ENCODE data around the gene SCN2A. TPM values are rescaled to one million over a fixed set of nuclear protein-coding genes. Genes with fewer than 3 reads are reported as not detected.

Gene SCN2A
- polyA plus RNA-seq, 1 donor (not counting 4 experiments of a cell fraction or from before 2014, with no cell fraction given), result 1.0 TPM

- FAIRE-seq (no peak), DNase-seq (ENCODE audit: low read depth, low spot score) (no peak)
- Histone ChIP-seq H3K36me3 (ENCODE audit: control insufficient read depth in 2 of 2, extremely low read depth in 1 of 2, insufficient read depth in 2 of 2, low read length in 2 of 2) (no peaks in the 10 kb centered on the region), H2AFZ (ENCODE audit: control insufficient read depth, low read length) (no peak overlapping the region), H3K4me1 (ENCODE audit: control insufficient read depth, extremely low read depth, insufficient read depth, low read length) (peaks cover 8% of the 10 kb centered on the region), H4K20me1 (ENCODE audit: control insufficient read depth, extremely low read depth, insufficient read depth, low read length) (no peaks in the 10 kb centered on the region), H3K4me3 (ENCODE audit: control insufficient read depth in 2 of 3, extremely low read depth in 1 of 3, insufficient read depth in 2 of 3, low read depth in 1 of 3, low read length in 3 of 3) (no peak overlapping the region), H3K9me3 (ENCODE audit: control insufficient read depth, low read depth, low read length) (no peaks in the 10 kb centered on the region), H3K4me2 (ENCODE audit: control insufficient read depth, extremely low read depth, insufficient read depth, low read depth, low read length) (no peak overlapping the region), H3K79me2 (ENCODE audit: control insufficient read depth, insufficient read depth, low read length) (no peaks in the 10 kb centered on the region), H3K9me1 (ENCODE audit: control insufficient read depth, extremely low read depth, insufficient read depth, low read length) (no peaks in the 10 kb centered on the region), H3K27ac (ENCODE audit: control insufficient read depth, insufficient read depth, low read length) (no peak overlapping the region), H3K27me3 (ENCODE audit: control insufficient read depth, extremely low read depth, insufficient read depth, low read length) (no peaks in the 10 kb centered on the region), H3K9ac (ENCODE audit: control insufficient read depth, extremely low read depth, insufficient read depth, low read length) (no peak overlapping the region)
- TF ChIP-seq EZH2 (IDR thresholded peaks at IDR 0.05; ENCODE audit: low read length), result no peak
- TF ChIP-seq CTCF (optimal IDR thresholded peaks at IDR 0.05 in 1 of 3, IDR thresholded peaks at IDR 0.05 in 1 of 3, conservative IDR thresholded peaks at IDR 0.05 in 1 of 3; ENCODE audit: extremely low read depth in 1 of 3, insufficient read depth in 2 of 3, low read length in 3 of 3), result no peak
- dilution Hi-C loops (cut with MboI; ENCODE audit: extremely low pct_ligation_motif_present, low sequenced_read_pairs), result no loop called here
Observed at GRCh38 chr2:165283342-165283741, 44.1 kb downstream of the SCN2A start.

GRCh38 chr2:165287094-165287778 is 48.0 kb downstream of the SCN2A start:
- H3K79me2 ChIP-seq (ENCODE audit: control insufficient read depth, insufficient read depth, low read length), result no peaks in the 10 kb centered on the region
- no peak for TF ChIP-seq CTCF (optimal IDR thresholded peaks at IDR 0.05 in 1 of 3, IDR thresholded peaks at IDR 0.05 in 1 of 3, conservative IDR thresholded peaks at IDR 0.05 in 1 of 3; ENCODE audit: extremely low read depth in 1 of 3, insufficient read depth in 2 of 3, low read length in 3 of 3)
- dilution Hi-C loops (cut with MboI; ENCODE audit: extremely low pct_ligation_motif_present, low sequenced_read_pairs), result no loop called here

More at GRCh38 chr2:165287094-165287778, 48.0 kb downstream of the SCN2A start:
- Histone ChIP-seq H2AFZ (ENCODE audit: control insufficient read depth, low read length) (no peak overlapping the region), H3K4me3 (ENCODE audit: control insufficient read depth in 2 of 3, extremely low read depth in 1 of 3, insufficient read depth in 2 of 3, low read depth in 1 of 3, low read length in 3 of 3) (no peak overlapping the region), H4K20me1 (ENCODE audit: control insufficient read depth, extremely low read depth, insufficient read depth, low read length) (no peaks in the 10 kb centered on the region), H3K9ac (ENCODE audit: control insufficient read depth, extremely low read depth, insufficient read depth, low read length) (no peak overlapping the region), H3K36me3 (ENCODE audit: control insufficient read depth in 2 of 2, extremely low read depth in 1 of 2, insufficient read depth in 2 of 2, low read length in 2 of 2) (no peaks in the 10 kb centered on the region), H3K4me2 (ENCODE audit: control insufficient read depth, extremely low read depth, insufficient read depth, low read depth, low read length) (no peak overlapping the region), H3K4me1 (ENCODE audit: control insufficient read depth, extremely low read depth, insufficient read depth, low read length) (no peaks in the 10 kb centered on the region), H3K9me3 (ENCODE audit: control insufficient read depth, low read depth, low read length) (no peaks in the 10 kb centered on the region), H3K27ac (ENCODE audit: control insufficient read depth, insufficient read depth, low read length) (no peak overlapping the region), H3K9me1 (ENCODE audit: control insufficient read depth, extremely low read depth, insufficient read depth, low read length) (no peaks in the 10 kb centered on the region), H3K27me3 (ENCODE audit: control insufficient read depth, extremely low read depth, insufficient read depth, low read length) (no peaks in the 10 kb centered on the region)
- no peak for DNase-seq (ENCODE audit: low read depth, low spot score)
- FAIRE-seq, result no peak

All from keratinocyte (primary cell).